Kidney tubule cell (primary cell): ENCODE measurements around the gene POU5F1.
"Not testable (repeated sequence)": the region's sequence is repeated elsewhere in the genome, so short reads cannot be mapped to it uniquely, and the experiment has no call there.

Experiments
- DNase-seq: peaks from one replicate; pipeline ENCODE4 v3.0.0-alpha.2; 2018; ENCODE audit warnings: low spot score

POU5F1 gene

DNA sequence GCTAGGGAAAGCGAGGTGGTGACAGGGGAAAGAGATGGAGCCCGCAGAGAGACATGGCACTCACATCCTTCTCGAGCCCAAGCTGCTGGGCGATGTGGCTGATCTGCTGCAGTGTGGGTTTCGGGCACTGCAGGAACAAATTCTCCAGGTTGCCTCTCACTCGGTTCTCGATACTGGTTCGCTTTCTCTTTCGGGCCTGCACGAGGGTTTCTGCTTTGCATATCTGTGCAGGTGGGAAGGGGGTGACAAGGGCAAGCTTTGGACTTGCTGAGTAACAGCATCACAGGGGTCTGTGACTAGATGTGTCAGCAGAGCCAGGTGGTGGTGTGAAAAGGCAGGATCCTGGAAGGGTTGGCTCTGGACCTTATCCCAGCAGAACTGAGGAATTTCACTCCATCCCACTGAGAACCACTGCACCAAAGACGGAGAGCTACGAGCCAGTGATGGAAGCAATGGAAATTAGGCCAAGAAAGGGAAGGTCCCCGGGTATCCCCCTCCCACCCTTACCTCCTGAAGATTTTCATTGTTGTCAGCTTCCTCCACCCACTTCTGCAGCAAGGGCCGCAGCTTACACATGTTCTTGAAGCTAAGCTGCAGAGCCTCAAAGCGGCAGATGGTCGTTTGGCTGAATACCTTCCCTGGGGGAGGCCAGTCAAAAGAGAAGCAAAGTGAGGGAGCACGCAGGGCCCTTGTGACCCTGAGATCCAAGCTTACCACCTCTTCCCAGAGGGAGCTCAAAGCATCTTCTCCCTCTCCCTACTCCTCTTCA is 5.2 kb downstream of the POU5F1 start:
- not testable (repeated sequence) for DNase-seq

DNA sequence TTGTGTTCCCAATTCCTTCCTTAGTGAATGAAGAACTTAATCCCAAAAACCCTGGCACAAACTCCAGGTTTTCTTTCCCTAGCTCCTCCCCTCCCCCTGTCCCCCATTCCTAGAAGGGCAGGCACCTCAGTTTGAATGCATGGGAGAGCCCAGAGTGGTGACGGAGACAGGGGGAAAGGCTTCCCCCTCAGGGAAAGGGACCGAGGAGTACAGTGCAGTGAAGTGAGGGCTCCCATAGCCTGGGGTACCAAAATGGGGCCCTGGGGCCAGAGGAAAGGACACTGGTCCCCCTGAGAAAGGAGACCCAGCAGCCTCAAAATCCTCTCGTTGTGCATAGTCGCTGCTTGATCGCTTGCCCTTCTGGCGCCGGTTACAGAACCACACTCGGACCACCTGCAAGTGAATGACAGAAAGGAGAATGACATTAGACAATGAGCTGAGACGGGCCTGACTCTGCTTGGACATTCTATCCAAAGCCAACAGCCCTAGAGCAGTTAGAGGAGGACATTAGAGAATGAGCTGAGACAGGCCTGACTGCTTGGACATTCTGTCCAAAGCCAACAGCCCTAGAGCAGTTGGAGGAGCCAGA is 5.9 kb downstream of the POU5F1 start:
- not testable (repeated sequence) for DNase-seq

- no peak for DNase-seq
These were observed 6.6 kb downstream of the POU5F1 start for GRCh38 chr6:31163922-31164321.

GRCh38 chr6:31162463-31163165 is 7.9 kb downstream of the POU5F1 start:
- DNase-seq, result no peak

- no peak for DNase-seq
These were observed 9.0 kb downstream of the POU5F1 start for GRCh38 chr6:31161216-31162126.

DNA sequence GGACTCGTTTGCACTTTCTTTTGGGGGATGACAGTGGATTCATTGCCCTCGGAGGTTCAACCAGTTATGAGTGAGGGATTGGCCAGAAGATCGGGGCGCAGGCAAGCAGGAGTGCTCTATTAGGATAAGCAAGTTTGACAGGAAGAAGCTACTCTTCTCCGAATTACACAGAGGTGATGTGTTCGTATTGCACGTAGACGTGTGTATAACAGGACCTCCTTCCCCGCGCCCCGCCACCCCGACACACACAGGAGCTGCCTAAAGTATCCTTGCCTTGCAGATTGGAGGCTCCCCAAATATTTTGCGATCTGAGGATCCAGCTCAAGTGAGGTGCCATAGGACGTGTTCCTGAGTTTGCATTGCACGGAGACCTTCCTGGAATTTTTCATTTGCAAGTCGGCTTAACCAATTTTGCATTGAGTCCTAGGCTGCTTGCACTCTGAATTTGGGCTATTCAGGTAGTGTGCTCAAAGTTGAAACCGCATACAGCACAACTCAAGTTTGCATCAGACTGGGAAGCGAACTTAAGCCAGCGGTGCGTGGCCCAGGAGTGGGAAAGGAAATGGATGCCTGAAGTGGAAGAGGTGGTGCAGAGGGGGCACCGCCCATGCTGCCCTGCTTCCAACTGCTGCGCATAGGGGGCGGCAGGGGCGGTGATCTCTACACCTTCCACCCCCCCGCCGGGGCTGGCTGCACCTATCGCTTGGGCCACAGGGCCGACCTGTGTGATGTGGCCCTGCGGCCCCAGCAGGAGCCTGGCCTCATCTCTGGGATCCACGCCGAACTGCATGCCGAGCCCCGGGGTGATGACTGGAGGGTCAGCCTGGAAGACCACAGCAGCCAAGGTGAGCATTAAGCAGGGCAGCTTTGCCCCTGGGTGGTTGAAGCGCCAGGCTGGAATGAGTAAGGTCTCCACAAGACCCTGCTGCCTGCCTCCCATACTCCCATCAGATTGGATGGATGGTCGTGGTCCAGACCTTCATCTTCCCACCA is 11.3 kb downstream of the POU5F1 start:
- peak; percentile 57 for DNase-seq

DNA sequence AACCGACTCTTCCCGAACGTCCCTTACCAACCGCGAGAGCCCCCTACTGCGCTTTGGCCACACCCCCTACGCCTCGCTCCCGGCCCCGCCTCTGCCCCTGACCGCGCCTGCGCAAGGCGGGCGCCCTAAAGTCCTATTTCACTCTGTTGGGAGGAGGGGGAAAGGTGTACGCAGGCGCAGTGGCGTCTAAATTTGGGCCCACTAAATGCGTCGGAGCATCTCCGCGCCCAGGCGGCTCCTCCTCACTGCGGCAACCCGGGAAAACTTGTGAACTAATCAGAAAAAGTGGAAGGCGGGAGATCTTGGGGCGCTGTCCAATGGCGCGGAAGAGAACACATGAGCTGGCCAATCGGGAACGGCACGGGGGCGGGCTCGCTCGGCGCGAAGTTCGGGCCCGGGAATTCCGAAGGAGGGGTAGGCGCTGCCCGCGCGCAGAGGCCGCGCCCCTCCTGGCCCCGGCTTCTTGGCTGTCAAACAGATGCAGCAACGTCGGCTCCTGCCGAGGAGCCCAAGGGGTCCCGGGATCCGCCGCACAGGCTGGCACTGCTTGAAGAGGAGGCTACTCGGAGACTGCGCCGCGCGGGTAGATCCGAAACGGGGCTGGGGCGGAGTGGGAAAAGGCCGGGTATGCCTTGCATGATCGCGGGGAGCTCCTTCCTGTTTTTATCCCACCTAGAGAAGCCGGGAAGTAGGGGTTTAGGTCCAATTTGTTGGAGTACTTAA is 12.2 kb downstream of the POU5F1 start, which contains the start of gene TCF19:
Gene TCF19, plus strand, starts transcription at position 450 of the 723 bp plus-strand sequence. CDS start 881 bp downstream, outside the sequence.
- peak; percentile 99 for DNase-seq

DNA sequence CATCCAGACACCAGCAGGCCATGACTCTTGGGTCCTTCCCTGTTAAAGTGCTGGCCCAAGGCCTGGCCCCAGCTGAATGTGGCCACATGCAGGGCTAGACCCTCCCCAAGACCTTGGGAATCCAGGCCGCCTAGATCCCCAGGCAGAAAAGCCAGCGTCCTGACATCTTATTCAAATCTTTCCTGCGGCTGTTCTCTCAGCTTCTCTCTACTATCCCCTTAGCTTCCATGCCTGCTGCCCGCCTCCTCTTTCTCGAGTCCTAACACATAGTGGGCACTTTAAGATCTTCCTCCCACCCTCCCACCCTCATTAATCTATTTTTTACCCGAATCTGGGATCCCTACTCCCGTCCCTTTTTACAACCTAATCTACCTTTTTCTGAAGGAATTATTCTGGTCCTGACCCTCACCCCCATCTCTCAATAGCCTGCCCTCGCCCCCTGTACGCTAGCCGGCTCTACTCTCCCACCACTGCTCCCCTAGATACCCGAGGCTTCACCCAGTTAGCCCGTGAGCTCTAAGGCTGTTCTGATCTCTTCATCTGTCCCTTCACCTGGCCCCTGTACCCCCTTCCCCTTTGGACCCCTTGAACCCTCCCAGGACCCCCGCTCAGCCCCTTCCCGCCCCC is 12.9 kb downstream of the POU5F1 start, which contains the start of gene CCHCR1:
Gene CCHCR1, minus strand, starts transcription at position 290 of the 627 bp plus-strand sequence. Its CDS starts 202 bp downstream, at position 88.
- DNase-seq, result no peak

DNA sequence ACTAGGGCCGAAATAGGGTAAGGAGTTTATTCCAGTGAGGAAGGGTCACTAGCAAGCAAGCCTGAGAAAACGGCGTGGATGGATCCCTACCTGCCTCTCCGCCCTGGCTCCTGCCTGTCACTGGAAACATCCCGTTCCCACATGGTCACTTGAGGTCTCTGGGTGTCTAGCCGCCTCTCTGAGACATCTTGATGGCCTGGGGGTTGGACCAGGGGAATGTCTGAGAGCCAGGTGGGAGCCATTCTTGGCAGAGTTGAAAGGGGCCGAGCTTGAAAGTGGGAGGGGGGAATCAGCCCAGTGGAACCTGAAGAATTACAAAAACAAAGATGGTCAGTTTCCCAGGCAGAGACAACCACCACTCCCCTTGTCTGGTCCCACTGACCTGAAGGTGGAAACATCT is 13.8 kb downstream of the POU5F1 start:
- no peak for DNase-seq

DNA sequence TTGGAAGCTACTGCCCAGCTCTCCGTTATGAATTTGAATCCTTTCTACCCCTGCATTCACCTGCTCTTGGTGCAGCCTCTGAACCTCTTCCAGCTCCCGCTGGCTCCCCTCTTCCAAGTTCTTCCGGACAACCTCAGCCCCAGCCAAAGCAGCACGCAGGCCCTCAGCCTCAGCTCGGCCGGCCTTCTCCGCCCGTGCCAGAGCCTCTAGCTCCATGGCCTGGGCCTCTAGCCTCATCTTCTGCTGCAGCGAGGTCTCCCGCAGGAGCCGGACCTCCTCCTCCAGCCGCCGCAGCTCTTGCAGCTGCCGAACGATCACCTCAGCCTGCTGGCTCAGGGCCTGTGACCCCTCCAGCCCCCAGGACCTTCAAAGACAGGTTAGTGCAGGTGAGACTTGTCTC is 16.0 kb downstream of the POU5F1 start:
- no peak for DNase-seq

DNA sequence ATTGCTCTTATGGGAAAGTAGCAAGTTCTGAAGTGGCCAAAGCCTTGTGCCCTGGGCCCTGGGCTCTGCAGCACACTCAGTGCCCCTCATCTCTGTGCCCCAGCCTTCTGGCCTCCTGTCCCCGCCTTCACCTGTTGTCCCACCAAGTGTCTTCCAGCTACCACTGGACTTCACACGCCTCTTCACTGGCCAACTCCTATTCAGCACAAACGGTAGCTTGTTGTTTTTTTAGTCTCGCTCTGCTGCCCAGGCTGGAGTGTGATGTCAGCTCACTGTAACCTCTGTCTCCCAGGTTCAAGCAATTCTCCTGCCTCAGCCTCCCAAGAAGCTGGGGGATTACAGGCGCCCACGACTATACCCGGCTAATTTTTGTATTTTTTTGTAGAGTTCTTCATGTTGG is 17.7 kb downstream of the POU5F1 start:
- peak; percentile 81 for DNase-seq

GRCh38 chr6:31149827-31150447 is 20.5 kb downstream of the POU5F1 start:
- no peak for DNase-seq

GRCh38 chr6:31145386-31145785 is 25.1 kb downstream of the POU5F1 start:
- no peak for DNase-seq

DNA sequence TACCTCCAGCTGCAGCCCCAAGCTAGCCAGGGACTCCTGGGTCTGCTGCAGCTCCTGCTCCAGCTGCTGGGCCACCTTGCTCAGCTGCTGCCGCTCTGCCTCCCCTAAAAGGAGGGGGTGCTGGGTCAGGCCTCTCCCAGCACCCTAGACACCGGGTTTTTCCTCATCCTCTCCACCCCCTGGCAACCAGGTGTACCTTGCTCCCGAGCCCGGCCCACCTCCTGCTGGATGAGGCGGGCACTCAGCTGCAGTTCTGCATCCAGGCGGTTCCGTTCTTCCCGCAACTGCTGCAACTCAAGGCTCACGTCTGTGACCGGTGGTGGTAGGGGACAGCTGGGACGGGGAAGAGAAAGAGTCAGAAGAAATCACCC is 25.5 kb downstream of the POU5F1 start:
- no peak for DNase-seq

GRCh38 chr6:31144296-31144969 is 26.0 kb downstream of the POU5F1 start:
- no peak for DNase-seq

GRCh38 chr6:31143148-31143547 is 27.3 kb downstream of the POU5F1 start:
- DNase-seq, result peak; percentile 67

DNA sequence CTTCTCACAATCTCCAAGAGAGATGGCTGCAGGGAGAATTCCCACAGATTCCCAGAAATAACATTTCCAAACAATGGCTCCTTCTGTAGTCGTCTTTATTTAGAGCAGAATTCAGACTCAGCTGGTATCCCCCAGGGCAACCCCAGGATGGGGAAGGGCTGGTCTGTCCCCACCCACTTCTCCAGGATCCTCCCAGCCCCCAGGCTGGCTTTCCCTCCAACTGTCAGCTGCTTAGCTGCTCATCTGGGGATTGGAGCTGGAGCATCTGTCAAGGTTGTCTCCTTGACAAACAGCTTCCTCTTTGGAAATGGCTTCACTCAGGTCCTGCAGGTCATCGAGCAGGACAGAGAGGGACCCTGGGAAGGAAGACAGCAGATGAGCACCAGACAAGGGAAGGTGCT is 28.1 kb downstream of the POU5F1 start:
- DNase-seq, result no peak

GRCh38 chr6:31140643-31141042 is 29.8 kb downstream of the POU5F1 start:
- no peak for DNase-seq
